ENCODE results near the gene LAMC2.
"Not testable (repeated sequence)": the region's sequence is repeated elsewhere in the genome, so short reads cannot be mapped to it uniquely, and the experiment has no call there.

LAMC2 gene

GRCh38 chr1:183238071-183238470 is 52.0 kb downstream of the LAMC2 start:
- DNase-seq (ENCODE audit: low read depth) = peak; percentile 64

- no peak for DNase-seq (ENCODE audit: low read depth)
These were observed 53.2 kb downstream of the LAMC2 start for GRCh38 chr1:183239220-183239742.

- no peak for DNase-seq (ENCODE audit: low read depth)
These were observed 53.9 kb downstream of the LAMC2 start for GRCh38 chr1:183239793-183240525.

GRCh38 chr1:183240526-183240825 is 54.4 kb downstream of the LAMC2 start:
- no peak for DNase-seq (ENCODE audit: low read depth)

- not testable (repeated sequence) for DNase-seq (ENCODE audit: low read depth)
These were observed 54.8 kb downstream of the LAMC2 start for GRCh38 chr1:183240853-183241252.

GRCh38 chr1:183241471-183241870 is 55.4 kb downstream of the LAMC2 start:
- DNase-seq (ENCODE audit: low read depth) = no peak

- DNase-seq (ENCODE audit: low read depth) = no peak
These were observed 56.5 kb downstream of the LAMC2 start for GRCh38 chr1:183242556-183242955.

GRCh38 chr1:183243161-183244050 is 57.3 kb downstream of the LAMC2 start:
- no peak for DNase-seq (ENCODE audit: low read depth)

- DNase-seq (ENCODE audit: low read depth) = no peak
These were observed 58.4 kb downstream of the LAMC2 start for GRCh38 chr1:183244466-183244865.

GRCh38 chr1:183245357-183245756 is 59.3 kb downstream of the LAMC2 start:
- no peak for DNase-seq (ENCODE audit: low read depth)

GRCh38 chr1:183246436-183246835 is 60.4 kb downstream of the LAMC2 start:
- DNase-seq (ENCODE audit: low read depth) = no peak

GRCh38 chr1:183247066-183247465 is 61.0 kb downstream of the LAMC2 start:
- DNase-seq (ENCODE audit: low read depth) = no peak

GRCh38 chr1:183247484-183247883 is 61.4 kb downstream of the LAMC2 start:
- DNase-seq (ENCODE audit: low read depth) = no peak

GRCh38 chr1:183247931-183248330 is 61.9 kb downstream of the LAMC2 start:
- DNase-seq (ENCODE audit: low read depth) = no peak

- DNase-seq (ENCODE audit: low read depth) = no peak
These were observed 63.1 kb downstream of the LAMC2 start for GRCh38 chr1:183248989-183249691.

- DNase-seq (ENCODE audit: low read depth) = no peak
These were observed 63.9 kb downstream of the LAMC2 start for GRCh38 chr1:183249941-183250452.

GRCh38 chr1:183251101-183251958 is 65.3 kb downstream of the LAMC2 start:
- no peak for DNase-seq (ENCODE audit: low read depth)

GRCh38 chr1:183251959-183252450 is 65.9 kb downstream of the LAMC2 start:
- DNase-seq (ENCODE audit: low read depth) = no peak

- DNase-seq (ENCODE audit: low read depth) = no peak
These were observed 69.0 kb downstream of the LAMC2 start for GRCh38 chr1:183255073-183255472.

GRCh38 chr1:183259924-183260323 is 73.9 kb downstream of the LAMC2 start:
- DNase-seq (ENCODE audit: low read depth) = no peak

- DNase-seq (ENCODE audit: low read depth) = no peak
These were observed 76.7 kb downstream of the LAMC2 start for GRCh38 chr1:183262628-183263200.
